GM19043 (cell line): ENCODE measurements around the gene TMEM156.

Source experiments
- ATAC-seq: cut with Tn5 transposase; IDR thresholded peaks from one replicate; pipeline ENCODE4 v1.9.1; 2021; ENCODE audit warnings: low read depth; ENCODE audit not compliant: unreplicated experiment

TMEM156 gene

GRCh38 chr4:39032218-39033085, at the start of gene TMEM156:
Gene TMEM156 (minus strand): TSS chr4:39032409. CDS start chr4:39032313, 96 bp downstream.
- peak; percentile 61 for ATAC-seq

DNA sequence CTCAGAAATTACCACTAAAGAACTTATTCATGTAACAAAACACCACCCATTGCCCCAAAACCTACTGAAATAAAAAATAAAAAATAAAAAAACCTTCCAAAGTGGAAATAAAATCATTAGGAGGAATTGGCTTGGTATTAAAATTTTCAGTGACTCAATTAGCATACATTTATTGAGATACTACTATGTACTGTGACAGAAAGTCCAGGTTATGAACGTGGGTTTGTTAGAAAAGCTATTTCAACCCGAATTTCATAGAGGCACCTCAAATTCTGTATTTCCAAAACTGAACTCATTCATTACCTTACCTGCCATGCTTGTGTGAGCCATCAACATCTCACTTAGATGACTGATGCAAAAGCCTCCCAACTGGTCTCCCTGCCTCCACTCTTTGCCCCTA, 46.6 kb upstream of the TMEM156 start:
- no peak for ATAC-seq

GRCh38 chr4:39068907-39069306, 36.7 kb upstream of the TMEM156 start:
- ATAC-seq: no peak

- ATAC-seq: no peak
These were observed 35.2 kb upstream of the TMEM156 start for GRCh38 chr4:39067451-39067850.

DNA sequence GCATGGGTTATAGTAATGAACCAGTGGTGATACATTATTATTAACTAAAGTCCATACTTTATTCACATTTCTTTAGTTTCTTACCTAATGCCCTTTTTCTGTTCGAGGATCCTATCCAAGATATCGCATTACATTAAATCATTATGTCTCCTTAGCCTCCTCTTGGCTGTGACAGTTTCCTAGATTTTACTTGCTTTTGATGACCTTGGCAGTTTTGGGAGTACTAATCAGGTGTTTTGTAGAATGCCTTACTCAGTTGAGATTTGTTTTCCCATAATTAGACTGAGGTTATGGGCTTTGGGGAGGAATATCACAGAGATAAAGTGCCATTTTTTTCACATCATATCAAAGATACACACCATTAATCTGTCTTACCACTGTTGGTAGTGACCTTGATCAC, 34.8 kb upstream of the TMEM156 start:
- no peak for ATAC-seq

- ATAC-seq: no peak
These were observed 34.2 kb upstream of the TMEM156 start for GRCh38 chr4:39066371-39066770.

- no peak for ATAC-seq
These were observed 31.2 kb upstream of the TMEM156 start for GRCh38 chr4:39063430-39063829.

DNA sequence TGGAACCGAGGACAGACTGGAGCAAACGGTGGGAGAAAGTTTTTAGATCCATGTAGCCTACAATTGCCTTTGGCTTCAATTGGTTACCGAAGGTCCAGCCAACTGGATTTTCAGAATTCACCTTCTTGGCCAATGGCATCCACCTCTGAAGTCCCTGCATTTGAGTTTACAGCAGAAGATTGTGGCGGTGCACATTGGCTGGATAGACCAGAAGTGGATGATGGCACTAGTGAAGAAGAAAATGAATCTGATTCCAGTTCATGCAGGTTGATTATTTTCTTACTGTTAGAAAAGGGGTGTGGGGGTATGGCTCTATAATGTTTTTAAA, 30.5 kb upstream of the TMEM156 start:
- ATAC-seq: no peak

- no peak for ATAC-seq
These were observed 30.0 kb upstream of the TMEM156 start, which contains the start of gene KLHL5 for GRCh38 chr4:39062094-39062769. Gene KLHL5 (plus strand): TSS chr4:39062232. CDS start chr4:39062653, 421 bp downstream.

GRCh38 chr4:39061457-39061856, 29.2 kb upstream of the TMEM156 start:
- no peak for ATAC-seq

GRCh38 chr4:39056023-39056422, 23.8 kb upstream of the TMEM156 start:
- ATAC-seq: no peak

DNA sequence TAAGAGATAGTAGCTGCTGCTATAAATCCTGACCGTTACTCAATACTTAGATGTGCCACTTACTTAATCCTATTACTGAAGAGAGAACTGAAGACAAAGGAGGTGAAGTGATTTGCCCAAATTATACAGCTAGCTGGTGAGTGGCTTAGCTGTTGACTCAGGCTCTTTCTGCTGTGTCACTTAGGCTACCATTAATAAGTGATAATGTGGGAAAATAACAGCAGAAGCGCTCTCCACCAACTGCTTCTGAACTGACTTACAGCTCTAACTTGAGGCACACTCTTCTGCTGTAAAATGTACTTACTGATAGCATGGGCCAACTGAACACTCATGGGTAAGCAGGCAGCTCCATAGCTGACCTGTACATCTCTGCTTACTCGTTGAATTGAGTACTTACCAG, 22.3 kb upstream of the TMEM156 start:
- ATAC-seq: no peak

- ATAC-seq: no peak
These were observed 21.8 kb upstream of the TMEM156 start for GRCh38 chr4:39053983-39054382.

- no peak for ATAC-seq
These were observed 19.3 kb upstream of the TMEM156 start for GRCh38 chr4:39051492-39051891.

DNA sequence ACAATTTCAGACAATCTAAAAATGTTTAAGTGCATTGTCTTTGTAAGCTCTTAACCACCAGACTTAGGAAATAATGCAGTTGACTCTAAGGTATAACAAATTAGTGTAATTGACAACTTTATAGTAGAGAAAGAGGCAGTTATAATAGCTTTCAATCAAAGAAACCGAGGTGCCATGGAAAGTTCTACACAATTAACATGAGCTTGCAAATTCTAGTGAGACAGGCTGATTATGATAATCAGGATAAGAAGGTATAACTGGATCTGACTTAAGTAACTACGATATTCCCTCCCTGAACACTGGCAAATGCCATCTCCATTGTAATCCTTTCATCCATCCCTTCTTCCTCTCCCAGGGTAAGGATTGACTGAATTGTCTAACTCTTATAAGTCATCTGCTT, 18.4 kb upstream of the TMEM156 start:
- no peak for ATAC-seq

GRCh38 chr4:39048311-39048710, 16.1 kb upstream of the TMEM156 start:
- no peak for ATAC-seq

DNA sequence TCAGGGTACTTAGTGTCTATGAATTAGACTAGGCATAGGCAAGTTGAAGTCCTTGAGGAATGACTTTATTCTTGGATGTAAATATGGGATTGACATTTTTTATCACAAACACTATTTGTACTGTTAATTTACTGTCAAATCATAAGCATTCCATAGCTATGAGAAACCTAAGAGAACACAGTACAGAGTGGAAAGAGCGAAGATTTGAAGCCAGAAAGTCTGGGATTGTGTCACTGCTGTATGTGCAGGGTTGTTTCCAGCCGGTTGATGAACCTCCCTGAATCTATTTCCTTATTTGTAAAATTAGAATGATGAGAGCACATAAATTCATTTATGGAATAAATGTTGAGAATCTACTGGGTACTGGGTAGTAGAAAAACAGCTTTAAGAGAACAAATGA, 15.5 kb upstream of the TMEM156 start:
- ATAC-seq: no peak

GRCh38 chr4:39046249-39046648, 14.0 kb upstream of the TMEM156 start:
- no peak for ATAC-seq

DNA sequence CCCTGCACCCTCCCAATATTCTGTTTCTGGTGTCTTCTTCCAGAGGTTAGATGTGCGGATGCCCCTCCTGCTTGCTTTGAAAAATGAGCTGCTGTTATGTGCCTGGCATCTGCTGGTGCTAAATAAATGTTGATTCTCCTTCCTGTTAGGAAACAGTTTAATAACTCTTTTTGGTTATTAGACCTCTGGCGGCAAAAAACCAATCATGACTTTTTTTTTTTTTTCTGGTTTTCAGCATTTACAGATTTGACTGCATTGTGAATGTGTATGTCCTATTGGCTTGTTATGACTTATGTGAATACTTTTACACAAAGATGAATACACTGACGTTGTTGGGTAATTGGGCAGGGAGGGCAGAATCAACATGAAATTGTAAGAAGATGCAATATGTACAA, 13.6 kb upstream of the TMEM156 start:
- ATAC-seq: no peak

- peak; percentile 15 for ATAC-seq
These were observed 13.0 kb upstream of the TMEM156 start for GRCh38 chr4:39044956-39045826.

DNA sequence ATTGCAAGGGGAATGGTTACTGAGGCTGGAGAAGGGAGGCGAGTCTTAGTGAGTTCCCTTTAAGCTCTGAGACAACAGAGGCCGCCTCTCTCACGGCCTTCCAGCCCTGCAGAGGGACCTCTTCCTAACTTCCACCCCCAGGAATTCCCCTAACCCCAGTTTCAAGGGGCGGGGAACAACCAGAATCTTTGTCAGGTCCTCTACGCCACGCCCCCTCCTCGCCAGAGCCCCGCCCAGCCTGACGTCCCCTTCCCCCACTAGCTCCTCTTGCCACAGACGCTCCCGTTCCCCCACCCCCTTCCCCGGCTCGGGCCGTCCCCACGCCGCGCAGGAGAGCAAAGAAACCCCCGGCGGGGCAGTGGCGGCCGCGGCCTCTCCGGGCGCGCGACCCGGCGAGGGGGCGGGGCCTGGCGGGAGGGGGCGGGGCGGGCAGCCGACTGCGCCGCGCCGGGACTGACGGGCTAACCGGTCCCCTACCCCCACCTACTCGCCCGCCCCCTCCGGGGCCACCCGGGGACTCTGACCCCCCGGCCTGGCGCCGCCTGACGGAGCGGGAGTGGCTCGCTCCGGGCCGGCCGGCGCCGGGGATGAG, 12.3 kb upstream of the TMEM156 start:
- peak; percentile 53 for ATAC-seq
